ENCODE results near the gene ZNF316. TPM values are rescaled to one million over a fixed set of nuclear protein-coding genes. Genes with fewer than 3 reads are reported as not detected.
A peak's percentile ranks its signal among the peaks of the same experiment; 100 is the strongest.

The ZNF316 gene
- total RNA-seq, 2 experiments from 2014 or later: 46.2 to 49.7 TPM

DNA sequence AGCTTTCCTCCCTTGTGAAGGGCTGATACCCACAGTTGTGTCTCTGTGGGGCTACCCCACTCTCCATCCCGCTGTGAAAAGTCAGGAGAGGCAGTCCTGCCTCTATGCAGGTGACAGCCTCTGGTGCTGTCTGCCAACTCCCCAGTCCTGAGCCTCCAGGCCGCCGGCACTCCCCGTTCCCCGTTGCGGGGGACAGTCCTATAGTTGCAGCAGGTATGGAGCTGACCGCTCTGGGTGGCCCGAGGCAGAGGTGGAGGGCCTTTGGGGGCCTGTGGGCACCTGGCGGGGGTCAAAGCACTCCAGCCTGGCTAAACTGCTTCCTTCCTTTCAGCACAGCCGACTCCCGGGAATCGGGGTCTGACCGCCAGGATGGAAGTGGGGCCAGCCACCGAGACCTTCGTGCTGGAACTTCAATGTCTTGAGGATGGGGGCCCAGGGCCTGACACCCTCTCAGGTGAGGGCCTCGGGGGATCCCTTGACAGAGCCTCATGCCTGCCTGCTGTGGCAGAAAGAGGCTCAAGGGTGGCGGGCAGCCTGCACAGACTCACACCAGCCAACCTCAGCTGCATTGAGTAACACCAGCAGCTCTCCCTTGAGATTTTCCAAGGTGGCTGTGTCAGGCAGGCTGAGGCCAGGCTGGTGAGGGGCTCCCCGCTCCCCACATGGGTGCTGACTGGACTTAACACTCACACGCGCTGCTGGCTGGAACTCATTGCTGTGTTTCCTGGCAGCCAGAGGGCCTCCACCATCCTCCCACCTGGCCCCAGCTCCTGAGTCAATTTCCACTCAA lies 20.1 kb upstream of the ZNF316 start:
- Mint-ChIP-seq H3K9me3 (no peaks in the 10 kb centered on the region), H3K27me3 (peaks cover 5% of the 10 kb centered on the region), H3K27ac (no peak overlapping the region), H3K36me3 (ENCODE audit: low read depth) (peaks cover 7% of the 10 kb centered on the region), H3K4me1 (ENCODE audit: low read depth) (peaks cover 36% of the 10 kb centered on the region), H3K4me3 (peak overlapping the region; percentile 85)
- Histone ChIP-seq H3K27ac (ENCODE audit: low read depth in 1 of 2, low read length in 2 of 2) (no peak overlapping the region), H3K9me3 (ENCODE audit: control insufficient read depth in 1 of 2, insufficient read depth in 1 of 2, low read length in 2 of 2) (no peaks in the 10 kb centered on the region), H3K4me3 (ENCODE audit: low read length) (no peak overlapping the region), H3K27me3 (ENCODE audit: control insufficient read depth in 1 of 2, insufficient read depth in 2 of 2, low read length in 2 of 2) (peaks cover 0 to 11% of the 10 kb centered on the region in 2 experiments), H3K4me1 (ENCODE audit: insufficient read depth, low read length) (peaks cover 48% of the 10 kb centered on the region), H3K36me3 (ENCODE audit: insufficient read depth, low read length) (no peaks in the 10 kb centered on the region)
- intact Hi-C loops (cut with DNase I, micrococcal nuclease): no loop called here
- TF ChIP-seq, protein P1, sequence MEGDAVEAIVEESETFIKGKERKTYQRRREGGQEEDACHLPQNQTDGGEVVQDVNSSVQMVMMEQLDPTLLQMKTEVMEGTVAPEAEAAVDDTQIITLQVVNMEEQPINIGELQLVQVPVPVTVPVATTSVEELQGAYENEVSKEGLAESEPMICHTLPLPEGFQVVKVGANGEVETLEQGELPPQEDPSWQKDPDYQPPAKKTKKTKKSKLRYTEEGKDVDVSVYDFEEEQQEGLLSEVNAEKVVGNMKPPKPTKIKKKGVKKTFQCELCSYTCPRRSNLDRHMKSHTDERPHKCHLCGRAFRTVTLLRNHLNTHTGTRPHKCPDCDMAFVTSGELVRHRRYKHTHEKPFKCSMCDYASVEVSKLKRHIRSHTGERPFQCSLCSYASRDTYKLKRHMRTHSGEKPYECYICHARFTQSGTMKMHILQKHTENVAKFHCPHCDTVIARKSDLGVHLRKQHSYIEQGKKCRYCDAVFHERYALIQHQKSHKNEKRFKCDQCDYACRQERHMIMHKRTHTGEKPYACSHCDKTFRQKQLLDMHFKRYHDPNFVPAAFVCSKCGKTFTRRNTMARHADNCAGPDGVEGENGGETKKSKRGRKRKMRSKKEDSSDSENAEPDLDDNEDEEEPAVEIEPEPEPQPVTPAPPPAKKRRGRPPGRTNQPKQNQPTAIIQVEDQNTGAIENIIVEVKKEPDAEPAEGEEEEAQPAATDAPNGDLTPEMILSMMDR (IDR thresholded peaks at IDR 0.05): no peak
- ATAC-seq (ENCODE audit: poor library complexity) (no peak), DNase-seq (no peak)
- POLR2A ChIA-PET: interaction anchor here (1.1 kb wide), 1 partner anchor 27 kb away, joined by 3 read pairs; the partner anchor contains the start of gene INTS15
- CTCF ChIA-PET: no interaction called here

DNA sequence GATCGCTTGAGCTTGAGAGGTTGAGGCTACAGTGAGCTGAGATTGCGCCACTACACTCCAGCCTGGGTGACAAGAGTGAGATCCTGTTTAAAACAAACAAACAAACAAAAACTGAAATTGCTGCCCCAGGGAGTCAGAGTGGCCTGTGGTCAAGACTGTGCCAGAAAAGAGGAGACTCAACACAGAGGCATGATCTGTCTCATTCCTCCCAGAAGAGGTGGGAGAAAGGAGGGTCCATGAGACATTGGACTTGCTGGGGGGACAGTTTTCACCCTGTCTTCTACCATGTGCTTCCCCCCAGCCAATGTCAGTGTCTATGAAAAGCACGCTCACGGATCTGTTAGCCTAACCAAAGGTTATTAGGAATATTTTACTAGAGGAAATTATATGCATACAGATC lies 18.5 kb upstream of the ZNF316 start:
- H3K9me3 Mint-ChIP-seq: no peaks in the 10 kb centered on the region
- ChIA-PET CTCF (interaction anchor here (0.7 kb wide), 1 partner anchor 81 kb away, joined by 3 read pairs; no protein-coding TSS in a partner anchor), POLR2A (interaction anchor here (1.0 kb wide), 1 partner anchor 15 kb away, joined by 3 read pairs; no protein-coding TSS in a partner anchor)
- H3K36me3 ChIP-seq (ENCODE audit: insufficient read depth, low read length): no peaks in the 10 kb centered on the region
- H3K4me1 Mint-ChIP-seq (ENCODE audit: low read depth): peaks cover 36% of the 10 kb centered on the region
- DNase-seq (no peak), ATAC-seq (ENCODE audit: poor library complexity) (no peak)
- no peak overlapping the region for H3K4me3 ChIP-seq (ENCODE audit: low read length)
- TF ChIP-seq, protein P1 (IDR thresholded peaks at IDR 0.05): no peak
- peaks cover 0 to 11% of the 10 kb centered on the region in 2 experiments for H3K27me3 ChIP-seq (ENCODE audit: control insufficient read depth in 1 of 2, insufficient read depth in 2 of 2, low read length in 2 of 2)
- no peaks in the 10 kb centered on the region for H3K9me3 ChIP-seq (ENCODE audit: control insufficient read depth in 1 of 2, insufficient read depth in 1 of 2, low read length in 2 of 2)
- peaks cover 5% of the 10 kb centered on the region for H3K27me3 Mint-ChIP-seq
- H3K27ac ChIP-seq (ENCODE audit: low read depth in 1 of 2, low read length in 2 of 2): no peak overlapping the region
- intact Hi-C loops (cut with DNase I, micrococcal nuclease): no loop called here
- H3K4me3 Mint-ChIP-seq: peak overlapping the region; percentile 65
- peaks cover 52% of the 10 kb centered on the region for H3K4me1 ChIP-seq (ENCODE audit: insufficient read depth, low read length)
- no peak overlapping the region for H3K27ac Mint-ChIP-seq
- H3K36me3 Mint-ChIP-seq (ENCODE audit: low read depth): peaks cover 7% of the 10 kb centered on the region

DNA sequence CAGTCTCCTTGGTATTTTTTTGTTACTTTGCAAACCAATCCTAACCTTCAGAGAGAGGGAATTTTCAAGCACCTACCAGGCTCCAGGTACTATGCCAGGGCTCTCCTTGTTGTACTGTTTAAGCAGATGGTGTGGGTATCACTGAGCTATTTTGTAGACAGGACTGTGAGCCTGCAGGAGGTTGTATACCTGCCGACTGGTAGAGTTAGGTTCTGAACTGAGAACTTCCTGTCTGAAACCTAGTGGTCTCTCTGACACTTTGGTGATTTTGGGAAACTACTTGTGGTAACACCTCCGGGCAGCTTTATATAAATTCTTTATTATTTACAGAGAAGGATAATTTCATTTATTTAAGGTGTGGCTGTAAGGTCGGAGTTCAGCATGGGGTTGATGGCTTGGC lies 17.2 kb upstream of the ZNF316 start:
- ChIA-PET CTCF (no interaction called here), POLR2A (no interaction called here)
- intact Hi-C loops (cut with DNase I, micrococcal nuclease): no loop called here
- peaks cover 0 to 4% of the 10 kb centered on the region in 2 experiments for H3K27me3 ChIP-seq (ENCODE audit: control insufficient read depth in 1 of 2, insufficient read depth in 2 of 2, low read length in 2 of 2)
- no peaks in the 10 kb centered on the region for H3K9me3 Mint-ChIP-seq
- no peaks in the 10 kb centered on the region for H3K36me3 ChIP-seq (ENCODE audit: insufficient read depth, low read length)
- H3K4me1 Mint-ChIP-seq (ENCODE audit: low read depth): peaks cover 39% of the 10 kb centered on the region
- no peak overlapping the region for H3K4me3 ChIP-seq (ENCODE audit: low read length)
- no peaks in the 10 kb centered on the region for H3K9me3 ChIP-seq (ENCODE audit: control insufficient read depth in 1 of 2, insufficient read depth in 1 of 2, low read length in 2 of 2)
- no peaks in the 10 kb centered on the region for H3K27me3 Mint-ChIP-seq
- no peak for DNase-seq
- H3K4me1 ChIP-seq (ENCODE audit: insufficient read depth, low read length): peaks cover 57% of the 10 kb centered on the region
- TF ChIP-seq, protein P1 (IDR thresholded peaks at IDR 0.05): no peak
- H3K27ac ChIP-seq (ENCODE audit: low read depth in 1 of 2, low read length in 2 of 2): no peak overlapping the region
- no peak overlapping the region for H3K4me3 Mint-ChIP-seq
- H3K27ac Mint-ChIP-seq: peak overlapping the region; percentile 33
- no peak for ATAC-seq (ENCODE audit: poor library complexity)
- H3K36me3 Mint-ChIP-seq (ENCODE audit: low read depth): peaks cover 12% of the 10 kb centered on the region

Data from CD4-positive, alpha-beta T cell (primary cell).